H9 (cell line): Measurements from ENCODE around the gene NPAS3. TPM values are rescaled to one million over a fixed set of nuclear protein-coding genes. Genes with fewer than 3 reads are reported as not detected.

ENCODE experiments used
- DNase-seq: peaks from one replicate; pipeline ENCODE4 v3.0.0-alpha.2; 2017
- H2AFZ ChIP-seq: one replicate; pipeline ENCODE4 v1.6.1; 2013; ENCODE audit warnings: mild to moderate bottlenecking, low read length, control low read depth, moderate library complexity
- H2AK5ac ChIP-seq: 2 replicates; pipeline ENCODE4 v1.6.1; 2013; ENCODE audit warnings: low read length, control low read depth, mixed read lengths; ENCODE audit not compliant: insufficient read length
- H2BK120ac ChIP-seq: one replicate; pipeline ENCODE4 v1.6.1; 2013; ENCODE audit warnings: low read depth, mild to moderate bottlenecking, low read length, control low read depth, inconsistent platforms; ENCODE audit not compliant: poor library complexity, severe bottlenecking
- H2BK12ac ChIP-seq: 2 replicates; pipeline ENCODE4 v1.6.1; 2013; ENCODE audit warnings: low read length, control low read depth, mixed read lengths, low read depth; ENCODE audit not compliant: insufficient read length
- H2BK15ac ChIP-seq: 2 replicates; pipeline ENCODE4 v1.6.1; 2013; ENCODE audit warnings: low read depth, low read length, control low read depth
- H2BK20ac ChIP-seq: one replicate; pipeline ENCODE4 v1.6.1; 2013; ENCODE audit warnings: low read depth, mild to moderate bottlenecking, low read length, control low read depth, inconsistent platforms; ENCODE audit not compliant: poor library complexity, severe bottlenecking
- H2BK5ac ChIP-seq: 2 replicates; pipeline ENCODE4 v1.6.1; 2013; ENCODE audit warnings: low read length, control low read depth, mixed read lengths; ENCODE audit not compliant: insufficient read length
- H3K14ac ChIP-seq: 2 replicates; pipeline ENCODE4 v1.6.1; 2013; ENCODE audit warnings: low read length, control low read depth; ENCODE audit not compliant: insufficient read depth
- H3K18ac ChIP-seq: 2 replicates; pipeline ENCODE4 v1.6.1; 2013; ENCODE audit warnings: low read depth, mild to moderate bottlenecking, mixed read lengths, low read length, control low read depth; ENCODE audit not compliant: insufficient read length
- H3K23ac ChIP-seq: 2 replicates; pipeline ENCODE4 v1.6.1; 2013; ENCODE audit warnings: low read length, control low read depth, mixed read lengths, low read depth; ENCODE audit not compliant: insufficient read length
- H3K23me2 ChIP-seq: 2 replicates; pipeline ENCODE4 v1.6.1; 2013; ENCODE audit warnings: low read depth, mild to moderate bottlenecking, mixed read lengths, low read length, control low read depth; ENCODE audit not compliant: insufficient read length, poor library complexity, severe bottlenecking
- H3K27ac ChIP-seq: 2 replicates; pipeline ENCODE4 v1.5.1; 2013; ENCODE audit warnings: low read length, control low read depth, mixed read lengths, low read depth; ENCODE audit not compliant: insufficient read length
- H3K27me3 ChIP-seq: 2 replicates; pipeline ENCODE4 v1.6.1; 2013; ENCODE audit warnings: low read length, control low read depth, inconsistent platforms; ENCODE audit not compliant: insufficient read depth
- H3K4ac ChIP-seq: 2 replicates; pipeline ENCODE4 v1.6.1; 2013; ENCODE audit warnings: low read depth, mild to moderate bottlenecking, control low read depth, inconsistent platforms, low read length, moderate library complexity
- H3K4me1 ChIP-seq: 2 replicates; pipeline ENCODE4 v1.6.1; 2013; ENCODE audit warnings: low read length, control low read depth, inconsistent platforms; ENCODE audit not compliant: insufficient read depth
- H3K4me2 ChIP-seq: 2 replicates; pipeline ENCODE4 v1.6.1; 2013; ENCODE audit warnings: low read length, control low read depth, mixed read lengths; ENCODE audit not compliant: insufficient read length, insufficient read depth
- H3K56ac ChIP-seq: 2 replicates; pipeline ENCODE4 v1.6.1; 2013; ENCODE audit warnings: low read depth, mild to moderate bottlenecking, mixed read lengths, low read length, control low read depth; ENCODE audit not compliant: insufficient read length
- H3K79me1 ChIP-seq: 2 replicates; pipeline ENCODE4 v1.6.1; 2013; ENCODE audit warnings: low read depth, mild to moderate bottlenecking, moderate library complexity, low read length, control low read depth, inconsistent platforms; ENCODE audit not compliant: insufficient read depth, poor library complexity, severe bottlenecking
- H3K79me2 ChIP-seq: 2 replicates; pipeline ENCODE4 v1.6.1; 2013; ENCODE audit warnings: low read length, control low read depth, inconsistent platforms; ENCODE audit not compliant: insufficient read depth
- H3K9ac ChIP-seq: 2 replicates; pipeline ENCODE4 v1.6.1; 2013; ENCODE audit warnings: low read length, control low read depth, mixed read lengths; ENCODE audit not compliant: insufficient read length; ENCODE audit errors: extremely low read depth
- H3K9me3 ChIP-seq: one replicate; pipeline ENCODE4 v1.6.1; 2013; ENCODE audit warnings: low read depth, low read length, inconsistent platforms; ENCODE audit not compliant: control insufficient read depth
- H3T11ph ChIP-seq: one replicate; pipeline ENCODE4 v1.6.1; 2013; ENCODE audit warnings: mild to moderate bottlenecking, low read length, control low read depth, inconsistent platforms
- H4K20me1 ChIP-seq: one replicate; pipeline ENCODE4 v1.6.1; 2013; ENCODE audit not compliant: control insufficient read depth, insufficient read length, insufficient read depth
- H4K5ac ChIP-seq: 2 replicates; pipeline ENCODE4 v1.6.1; 2013; ENCODE audit warnings: low read depth, mild to moderate bottlenecking, mixed read lengths, low read length, control low read depth; ENCODE audit not compliant: insufficient read length
- H4K8ac ChIP-seq: replicated peaks from 2 replicates; pipeline ENCODE4 v1.6.1; 2013; ENCODE audit warnings: low read length, control low read depth, mixed read lengths, low read depth; ENCODE audit not compliant: insufficient read length
- H4K91ac ChIP-seq: 2 replicates; pipeline ENCODE4 v1.6.1; 2013; ENCODE audit warnings: low read depth, mild to moderate bottlenecking, moderate library complexity, mixed read lengths, low read length, control low read depth; ENCODE audit not compliant: insufficient read length
- H3K27ac Mint-ChIP-seq, 3 experiments: 2 replicates in 2 of 3; 3 replicates in 1 of 3; pipeline ENCODE4 v1.8.0; 2020 to 2021; ENCODE audit warnings: mixed read lengths in 3 of 3, mild to moderate bottlenecking in 1 of 3, moderate library complexity in 1 of 3
- H3K27me3 Mint-ChIP-seq: 2 replicates; pipeline ENCODE4 v1.8.0; 2021; ENCODE audit warnings: low read depth, mild to moderate bottlenecking, moderate library complexity, mixed read lengths
- H3K36me3 Mint-ChIP-seq, 3 experiments: 2 replicates in 2 of 3; 3 replicates in 1 of 3; pipeline ENCODE4 v1.8.0; 2020 to 2021; ENCODE audit warnings: low read depth in 3 of 3, mixed read lengths in 3 of 3; ENCODE audit not compliant: insufficient read depth in 1 of 3
- H3K4me1 Mint-ChIP-seq, 2 experiments: 2 replicates each; pipeline ENCODE4 v1.8.0; 2020; ENCODE audit warnings: mixed read lengths in 2 of 2
- H3K4me3 Mint-ChIP-seq, 2 experiments: 2 replicates in 1 of 2; 3 replicates in 1 of 2; pipeline ENCODE4 v1.8.0; 2020 to 2021; ENCODE audit warnings: mild to moderate bottlenecking in 2 of 2, mixed read lengths in 2 of 2, moderate library complexity in 1 of 2
- H3K9me3 Mint-ChIP-seq, 2 experiments: 2 replicates in 1 of 2; 3 replicates in 1 of 2; pipeline ENCODE4 v1.8.0; 2020; ENCODE audit warnings: mild to moderate bottlenecking in 2 of 2, mixed read lengths in 2 of 2, moderate library complexity in 1 of 2
- WGBS: extraction: QIAGEN DNeasy Blood & Tissue Kit; methylation state at CpG from one replicate; pipeline ENCODE4 v1.1.7; 2013; ENCODE audit warnings: missing lambda C conversion rate, low lambda C conversion rate, mixed read lengths; ENCODE audit not compliant: insufficient read length; ENCODE audit errors: extremely low coverage; 5-methylcytosine and 5-hydroxymethylcytosine counted together
- total RNA-seq: library from RNA; stranded (reverse); gene quantifications from 2 replicates; pipeline ENCODE4 v1.2.1, GENCODE V29; 2021
- TF ChIP-seq, protein P1 (sequence below): fragments of 200-600 bp; sonication (generic); conservative IDR thresholded peaks from 3 replicates; pipeline ENCODE4 v1.8.0; 2021; ENCODE audit warnings: antibody characterized with exemption, mild to moderate bottlenecking

Gene NPAS3
- total RNA-seq, 1 experiment from 2014 or later, result 0.17 TPM

DNA sequence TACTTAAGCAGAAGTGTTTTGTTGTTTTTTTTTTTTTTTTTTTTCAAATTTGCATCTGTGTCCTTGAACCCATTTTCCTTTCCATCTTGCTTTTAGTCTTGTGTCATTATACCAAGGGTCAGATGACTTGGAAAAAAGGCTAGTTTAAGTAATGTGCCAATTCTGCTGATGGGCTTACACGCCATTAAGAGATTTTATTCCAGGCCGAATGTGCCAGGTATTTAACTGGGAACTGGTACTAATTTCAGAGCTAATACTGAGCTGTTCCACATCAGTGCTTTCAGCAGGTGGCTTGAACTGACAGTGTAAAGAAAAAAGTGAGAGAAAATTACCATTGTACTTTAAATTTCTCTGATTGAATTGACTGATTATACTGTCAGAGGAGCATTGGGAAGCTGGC is 224.9 kb downstream of the NPAS3 start:
- DNase-seq, result no peak
- Mint-ChIP-seq H3K27me3 (no peaks in the 10 kb centered on the region), H3K4me1 (no peaks in the 10 kb centered on the region), H3K9me3 (no peaks in the 10 kb centered on the region), H3K27ac (no peak overlapping the region), H3K36me3 (no peaks in the 10 kb centered on the region), H3K4me3 (no peak overlapping the region)
- Histone ChIP-seq H3K18ac (no peak overlapping the region), H3K9ac (no peak overlapping the region), H3K4me1 (peaks cover 2% of the 10 kb centered on the region; the same call in 1 of the 2 replicates), H3K9me3 (no peaks in the 10 kb centered on the region), H3T11ph (no peak overlapping the region), H3K14ac (no peak overlapping the region), H3K4me2 (no peak overlapping the region), H2BK120ac (no peak overlapping the region), H4K5ac (no peak overlapping the region), H3K4ac (no peak overlapping the region), H3K56ac (no peak overlapping the region), H3K79me1 (no peaks in the 10 kb centered on the region), H3K27me3 (no peaks in the 10 kb centered on the region), H3K23me2 (no peaks in the 10 kb centered on the region), H2BK5ac (no peak overlapping the region), H4K8ac (no peak overlapping the region), H4K91ac (no peak overlapping the region), H2BK15ac (no peak overlapping the region), H3K79me2 (no peaks in the 10 kb centered on the region), H3K27ac (no peak overlapping the region), H3K23ac (no peak overlapping the region), H2BK12ac (no peak overlapping the region), H2AK5ac (no peak overlapping the region), H2BK20ac (no peak overlapping the region), H4K20me1 (no peaks in the 10 kb centered on the region), H2AFZ (no peak overlapping the region)
- WGBS, result no CpG with 5 or more reads among the region's 2 CpGs
- TF ChIP-seq, protein P1, sequence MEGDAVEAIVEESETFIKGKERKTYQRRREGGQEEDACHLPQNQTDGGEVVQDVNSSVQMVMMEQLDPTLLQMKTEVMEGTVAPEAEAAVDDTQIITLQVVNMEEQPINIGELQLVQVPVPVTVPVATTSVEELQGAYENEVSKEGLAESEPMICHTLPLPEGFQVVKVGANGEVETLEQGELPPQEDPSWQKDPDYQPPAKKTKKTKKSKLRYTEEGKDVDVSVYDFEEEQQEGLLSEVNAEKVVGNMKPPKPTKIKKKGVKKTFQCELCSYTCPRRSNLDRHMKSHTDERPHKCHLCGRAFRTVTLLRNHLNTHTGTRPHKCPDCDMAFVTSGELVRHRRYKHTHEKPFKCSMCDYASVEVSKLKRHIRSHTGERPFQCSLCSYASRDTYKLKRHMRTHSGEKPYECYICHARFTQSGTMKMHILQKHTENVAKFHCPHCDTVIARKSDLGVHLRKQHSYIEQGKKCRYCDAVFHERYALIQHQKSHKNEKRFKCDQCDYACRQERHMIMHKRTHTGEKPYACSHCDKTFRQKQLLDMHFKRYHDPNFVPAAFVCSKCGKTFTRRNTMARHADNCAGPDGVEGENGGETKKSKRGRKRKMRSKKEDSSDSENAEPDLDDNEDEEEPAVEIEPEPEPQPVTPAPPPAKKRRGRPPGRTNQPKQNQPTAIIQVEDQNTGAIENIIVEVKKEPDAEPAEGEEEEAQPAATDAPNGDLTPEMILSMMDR, result no peak
